Pancreas (tissue), 10 donors: ENCODE data around the gene SGTB. TPM values are rescaled to one million over a fixed set of nuclear protein-coding genes. Genes with fewer than 3 reads are reported as not detected.

Experiments used
- ATAC-seq, 4 donors: fragments of 200-7000 bp; cut with Tn5 transposase; one replicate each; pipeline versions ENCODE4 v1.8.0 to v1.9.1; 2020; ENCODE audit warnings: mild to moderate bottlenecking in 4 of 4, moderate library complexity in 4 of 4
- DNase-seq, 6 donors: peaks; one replicate each; pipeline ENCODE4 v3.0.0-alpha.2; 2020
- FAIRE-seq: peaks from 2 replicates; lab custom pipeline; 2012; peaks lifted over from hg19 to GRCh38; lab: Jason Lieb, UNC
- H3K27ac ChIP-seq, 4 donors: fragments of 200-600 bp; sonication (generic); 1 replicate in 3 of 4; 2 replicates in 1 of 4; pipeline versions ENCODE4 v1.5.0 to v1.8.0; 2020
- H3K27me3 ChIP-seq, 4 donors: fragments of 200-600 bp; one replicate each; pipeline ENCODE4 v1.8.0; 2021
- H3K36me3 ChIP-seq, 3 donors: fragments of 200-600 bp; sonication (generic) in 1 of 3; one replicate each; pipeline versions ENCODE4 v1.5.0 to v1.8.0; 2020 to 2021
- H3K4me1 ChIP-seq, 3 donors: fragments of 200-600 bp; one replicate each; pipeline ENCODE4 v1.8.0; 2021
- H3K4me3 ChIP-seq, 4 donors: fragments of 200-600 bp; sonication (generic) in 2 of 4; one replicate each; pipeline versions ENCODE4 v1.5.0 to v1.8.0; 2020 to 2021
- H3K9me3 ChIP-seq, 4 donors: fragments of 200-600 bp; one replicate each; pipeline ENCODE4 v1.8.0; 2021
- CTCF ChIP-seq, 4 donors: fragments of 200-600 bp; sonication (generic) in 3 of 4; IDR thresholded peaks; one replicate each; pipeline versions ENCODE4 v1.5.0 to v1.8.0; 2021; ENCODE audit warnings: antibody characterized with exemption in 4 of 4
- WGBS, 2 donors: extraction: QIAGEN DNeasy Blood & Tissue Kit; methylation state at CpG; one replicate each; pipeline ENCODE4 v1.1.7; 2013; 5-methylcytosine and 5-hydroxymethylcytosine counted together
- intact Hi-C, 3 donors: fragments of 100-400 bp; cut with DNase I; formaldehyde crosslinking; loops; one replicate each; pipeline versions ENCODE4 v1.11.1 to v1.14.2; 2022
- polyA plus RNA-seq, 2 donors: library from polyadenylated mRNA; stranded (reverse); fragments of 200-250 nt; gene quantifications; one replicate each; pipeline ENCODE4 v1.2.3, GENCODE V29; 2013
- total RNA-seq, 6 donors: library from RNA; stranded (reverse); fragmentation: NEBNext Ultra II Directional in 4 of 6; extraction: Animal tissue kit (Norgen Biotek cat#: 25700) in 4 of 6; gene quantifications; one replicate each; pipeline versions ENCODE4 v1.2.1 to v1.2.4, GENCODE V29; 2021 to 2023
- donor health status: healthy with polysubstance abuse.
- donor health status: DM: no; HTN: no; CAD: no; lungs with moderate emphysema.
- donor health status: DM: no; HTN: no; CAD: no.
- donor health status: control.
- donor health status: control.
- donor health status: Bipolar disorder and iron deficiency.
- donor health status: DM: yes; HTN: yes; CAD: no.
- donor health status: DM: no; HTN: no; CAD: no.
- donor health status: DM: no; HTN: no; CAD: no.
- donor health status: DM: yes; HTN: yes; CAD: no.

SGTB gene
- total and polyA plus RNA-seq, 8 donors, result 0.84 to 3.8 (median 2.0) TPM

GRCh38 chr5:65699338-65699737 is 22.6 kb downstream of the SGTB start:
- DNase-seq (no peak), FAIRE-seq (no peak), ATAC-seq (no peak)
- Histone ChIP-seq H3K27me3 (no peaks in the 10 kb centered on the region), H3K9me3 (no peaks in the 10 kb centered on the region), H3K4me3 (no peak overlapping the region), H3K27ac (no peak overlapping the region), H3K36me3 (no peaks in the 10 kb centered on the region), H3K4me1 (no peaks in the 10 kb centered on the region)
- TF ChIP-seq CTCF (IDR thresholded peaks at IDR 0.05), result no peak
- intact Hi-C loops, result no loop called here
- WGBS, 2 donors, result 93 to 94% methylated on average over 4 of the region's 4 CpGs

GRCh38 chr5:65696892-65697291 is 25.0 kb downstream of the SGTB start:
- H3K36me3 ChIP-seq, result no peaks in the 10 kb centered on the region
- intact Hi-C loops, result no loop called here
- DNase-seq, result no peak
- no peaks in the 10 kb centered on the region for H3K4me1 ChIP-seq
- FAIRE-seq, result peak; percentile 5
- ATAC-seq, result no peak
- H3K9me3 ChIP-seq, result no peaks in the 10 kb centered on the region
- H3K27me3 ChIP-seq, result no peaks in the 10 kb centered on the region
- no peak overlapping the region for H3K27ac ChIP-seq
- no peak overlapping the region for H3K4me3 ChIP-seq
- no peak for TF ChIP-seq CTCF (IDR thresholded peaks at IDR 0.05)

GRCh38 chr5:65695896-65696295 is 26.0 kb downstream of the SGTB start:
- ATAC-seq, result no peak
- 93 to 100% methylated on average over 4 of the region's 4 CpGs for WGBS, 2 donors

DNA sequence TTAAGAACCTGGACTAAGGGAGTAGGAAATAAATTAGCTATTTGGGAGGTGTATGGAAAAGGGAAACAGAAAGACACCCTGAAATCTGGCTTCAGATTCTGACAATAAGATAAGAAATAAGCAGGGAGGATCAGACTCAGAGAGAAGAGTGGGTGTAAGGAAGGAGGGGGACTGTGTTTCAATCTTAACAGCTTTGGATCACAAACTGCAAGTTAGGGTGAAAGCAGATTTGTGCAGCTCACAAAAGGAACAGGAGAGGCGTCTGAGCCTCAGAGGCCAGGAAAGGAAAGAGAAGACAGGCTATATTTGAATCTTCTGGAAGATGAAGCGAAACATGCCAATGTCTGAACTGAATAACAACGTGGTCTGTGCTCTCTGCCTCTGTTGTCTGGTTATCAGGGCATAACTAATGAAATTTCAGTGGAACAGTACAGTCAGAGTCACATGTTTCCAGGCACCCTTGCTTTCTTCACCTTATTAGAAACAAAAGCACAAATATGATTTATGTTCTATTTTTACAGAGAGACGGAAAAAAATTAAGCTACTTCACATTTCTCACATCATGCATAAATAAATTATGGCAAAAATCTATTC is 26.6 kb downstream of the SGTB start:
- Histone ChIP-seq H3K27ac (no peak overlapping the region), H3K4me3 (no peak overlapping the region), H3K27me3 (no peaks in the 10 kb centered on the region), H3K9me3 (no peaks in the 10 kb centered on the region), H3K4me1 (no peaks in the 10 kb centered on the region), H3K36me3 (no peaks in the 10 kb centered on the region)
- TF ChIP-seq CTCF (IDR thresholded peaks at IDR 0.05), result no peak
- DNase-seq (no peak), ATAC-seq (no peak), FAIRE-seq (no peak)
- intact Hi-C loops, result no loop called here
- WGBS, 2 donors, result 85 to 90% methylated on average over 4 of the region's 4 CpGs

More at GRCh38 chr5:65695896-65696295, 26.0 kb downstream of the SGTB start:
- FAIRE-seq (no peak), DNase-seq (no peak)
- no peak for TF ChIP-seq CTCF (IDR thresholded peaks at IDR 0.05)
- Histone ChIP-seq H3K4me1 (no peaks in the 10 kb centered on the region), H3K36me3 (no peaks in the 10 kb centered on the region), H3K27me3 (no peaks in the 10 kb centered on the region), H3K9me3 (no peaks in the 10 kb centered on the region), H3K4me3 (no peak overlapping the region), H3K27ac (no peak overlapping the region)
- intact Hi-C loops, result no loop called here

GRCh38 chr5:65693121-65693520 is 28.8 kb downstream of the SGTB start:
- Histone ChIP-seq H3K4me3 (no peak overlapping the region), H3K36me3 (no peaks in the 10 kb centered on the region), H3K27ac (no peak overlapping the region), H3K9me3 (no peaks in the 10 kb centered on the region), H3K27me3 (no peaks in the 10 kb centered on the region), H3K4me1 (no peaks in the 10 kb centered on the region)
- no peak for ATAC-seq
- no peak for FAIRE-seq
- no peak for DNase-seq
- intact Hi-C loops, result no loop called here
- WGBS, 2 donors, result 80% methylated on average over 2 of the region's 2 CpGs
- no peak for TF ChIP-seq CTCF (IDR thresholded peaks at IDR 0.05)
